Right lobe of liver (tissue), 4 donors: ENCODE measurements around the gene EPM2AIP1.

Experiments
- POLR2A ChIP-seq: fragments of 450-650 bp; IDR thresholded peaks from one replicate; pipeline ENCODE4 v1.6.1; 2017; ENCODE audit warnings: antibody characterized with exemption, mild to moderate bottlenecking
- TF ChIP-seq, protein P1 (sequence below), 4 donors: fragments of 200-600 bp in 3 of 4; fragments of 450-650 bp in 1 of 4; IDR thresholded peaks; one replicate each; pipeline versions ENCODE4 v1.5.1 to v1.8.0; 2016 to 2022; ENCODE audit warnings: antibody characterized with exemption in 4 of 4, mild to moderate bottlenecking in 2 of 4
- donor health status: DM: no; HTN: no; CAD: no.
- donor health status: DM: no; HTN: no; CAD: no.
- donor health status: DM: no; HTN: yes; CAD: no.

DNA sequence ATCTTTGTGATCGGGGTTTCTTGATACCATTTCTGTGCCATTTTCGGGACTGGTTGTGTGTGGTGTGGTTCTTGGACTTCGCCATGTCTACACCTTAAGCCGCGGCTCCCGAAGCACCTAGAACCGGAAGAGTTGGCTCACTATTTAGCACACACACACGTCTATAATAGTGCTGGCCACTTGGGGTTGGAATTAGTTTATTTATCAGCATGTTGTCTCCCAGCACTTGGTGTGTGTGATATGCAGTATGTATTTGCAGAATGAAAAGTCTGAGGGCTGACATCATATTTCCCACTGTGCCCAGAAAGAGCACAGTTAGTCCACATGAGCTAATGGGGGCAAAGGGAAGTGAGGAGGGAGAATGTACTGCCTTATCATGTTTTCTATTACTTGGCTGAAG, 24.0 kb upstream of the EPM2AIP1 start:
- no peak for TF ChIP-seq POLR2A
- TF ChIP-seq, protein P1, sequence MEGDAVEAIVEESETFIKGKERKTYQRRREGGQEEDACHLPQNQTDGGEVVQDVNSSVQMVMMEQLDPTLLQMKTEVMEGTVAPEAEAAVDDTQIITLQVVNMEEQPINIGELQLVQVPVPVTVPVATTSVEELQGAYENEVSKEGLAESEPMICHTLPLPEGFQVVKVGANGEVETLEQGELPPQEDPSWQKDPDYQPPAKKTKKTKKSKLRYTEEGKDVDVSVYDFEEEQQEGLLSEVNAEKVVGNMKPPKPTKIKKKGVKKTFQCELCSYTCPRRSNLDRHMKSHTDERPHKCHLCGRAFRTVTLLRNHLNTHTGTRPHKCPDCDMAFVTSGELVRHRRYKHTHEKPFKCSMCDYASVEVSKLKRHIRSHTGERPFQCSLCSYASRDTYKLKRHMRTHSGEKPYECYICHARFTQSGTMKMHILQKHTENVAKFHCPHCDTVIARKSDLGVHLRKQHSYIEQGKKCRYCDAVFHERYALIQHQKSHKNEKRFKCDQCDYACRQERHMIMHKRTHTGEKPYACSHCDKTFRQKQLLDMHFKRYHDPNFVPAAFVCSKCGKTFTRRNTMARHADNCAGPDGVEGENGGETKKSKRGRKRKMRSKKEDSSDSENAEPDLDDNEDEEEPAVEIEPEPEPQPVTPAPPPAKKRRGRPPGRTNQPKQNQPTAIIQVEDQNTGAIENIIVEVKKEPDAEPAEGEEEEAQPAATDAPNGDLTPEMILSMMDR (IDR thresholded peaks at IDR 0.05): no peak
